Ovary (tissue), 9 donors: Measurements from ENCODE around the gene BCL11B. TPM values are rescaled to one million over a fixed set of nuclear protein-coding genes. Genes with fewer than 3 reads are reported as not detected.

Experiments used
- DNase-seq, 5 donors: peaks; one replicate each; pipeline ENCODE4 v3.0.0-alpha.2; 2019 to 2020
- H3K27ac ChIP-seq, 2 donors: fragments of 200-600 bp; one replicate each; pipeline versions ENCODE4 v1.5.1 to v1.8.0; 2019 to 2022
- H3K27me3 ChIP-seq: fragments of 200-600 bp; one replicate; pipeline ENCODE4 v1.8.0; 2022
- H3K36me3 ChIP-seq: fragments of 200-600 bp; sonication (generic); one replicate; pipeline ENCODE4 v1.5.1; 2019
- H3K4me1 ChIP-seq: one replicate; pipeline ENCODE4 v1.8.1; 2013; ENCODE audit warnings: mild to moderate bottlenecking, moderate library complexity; ENCODE audit not compliant: insufficient read depth
- H3K4me3 ChIP-seq: fragments of 200-600 bp; sonication (generic); one replicate; pipeline ENCODE4 v1.5.1; 2017
- H3K9me3 ChIP-seq, 2 donors: fragments of 200-600 bp in 1 of 2; sonication (generic) in 1 of 2; one replicate each; pipeline versions ENCODE4 v1.5.1 to v1.8.1; 2013 to 2019; ENCODE audit warnings: mild to moderate bottlenecking in 1 of 2, moderate library complexity in 1 of 2
- EP300 ChIP-seq: sonication (generic); formaldehyde crosslinking; IDR thresholded peaks from one replicate; pipeline ENCODE4 v1.6.1; 2017; ENCODE audit warnings: antibody characterized with exemption
- POLR2A ChIP-seq: fragments of 450-650 bp; IDR thresholded peaks from one replicate; pipeline ENCODE4 v1.6.1; 2017; ENCODE audit warnings: antibody characterized with exemption, mild to moderate bottlenecking, moderate library complexity
- WGBS, 3 donors: extraction: QIAGEN DNeasy Blood & Tissue Kit in 1 of 3; methylation state at CpG; one replicate each; pipeline versions ENCODE4 v1.1.5 to v1.1.7; 2013 to 2017; 5-methylcytosine and 5-hydroxymethylcytosine counted together
- intact Hi-C, 4 donors: fragments of 100-400 bp; cut with DNase I; formaldehyde crosslinking; loops; one replicate each; pipeline versions ENCODE4 v1.11.0 to v1.15.1; 2022 to 2023
- polyA plus RNA-seq, 2 donors: library from polyadenylated mRNA; stranded (reverse); fragments of 200-250 nt in 1 of 2; fragments of 350-450 nt in 1 of 2; fragmentation: Illumina TruSeq in 1 of 2; extraction: RNeasy Lipid Tissue Mini Kit (QIAGEN cat#74804) in 1 of 2; gene quantifications; one replicate each; pipeline ENCODE4 v1.2.3, GENCODE V29; 2013 to 2014
- total RNA-seq, 7 donors: library from RNA; depleted of rRNA in 2 of 7; stranded (reverse); fragments of >200 nt in 2 of 7; fragmentation: NEBNext Ultra II Directional in 3 of 7; extraction: Animal tissue kit (Norgen Biotek cat#: 25700) in 3 of 7; gene quantifications; one replicate each; pipeline versions ENCODE4 v1.1.0 to v1.2.4, GENCODE V29; 2016 to 2023
- TF ChIP-seq, protein P1 (sequence below), 3 donors: fragments of 450-650 bp in 2 of 3; fragments of 200-600 bp in 1 of 3; IDR thresholded peaks; one replicate each; pipeline versions ENCODE4 v1.5.1 to v1.8.0; 2016 to 2022; ENCODE audit warnings: antibody characterized with exemption in 3 of 3, mild to moderate bottlenecking in 1 of 3
- donor health status: DM: no; HTN: no; CAD: no; lungs with moderate emphysema.
- donor health status: DM: no; HTN: no; CAD: no.
- donor health status: Bipolar disorder and iron deficiency.
- donor health status: DM: yes; HTN: yes; CAD: no.
- donor health status: DM: no; HTN: no; CAD: no.
- donor health status: DM: yes; HTN: yes; CAD: no.

BCL11B gene
- total and polyA plus RNA-seq, 9 donors, result 0.08 to 0.84 (median 0.43) TPM

DNA sequence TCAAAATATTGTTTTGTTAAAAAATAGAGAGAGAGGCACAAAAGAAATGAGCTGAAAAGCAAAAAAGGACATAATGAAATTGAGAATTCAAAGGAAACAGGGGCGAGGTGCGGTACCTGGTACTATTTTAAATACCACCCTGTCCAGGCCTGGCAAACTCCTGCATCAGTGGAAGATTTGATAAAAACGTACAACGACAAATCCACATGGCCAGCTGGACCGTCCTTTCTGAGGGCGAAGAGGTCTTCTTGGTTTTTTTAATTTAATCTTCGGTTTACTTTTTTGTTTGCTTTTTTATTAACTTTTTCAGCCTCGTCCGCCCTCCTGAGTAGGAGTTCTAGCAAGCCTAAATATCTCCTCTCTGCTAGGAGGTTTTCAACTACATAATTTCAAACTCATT lies 11.9 kb downstream of the BCL11B start:
- Histone ChIP-seq H3K36me3 (no peaks in the 10 kb centered on the region), H3K4me3 (no peak overlapping the region), H3K9me3 (no peaks in the 10 kb centered on the region), H3K4me1 (no peaks in the 10 kb centered on the region), H3K27me3 (no peaks in the 10 kb centered on the region), H3K27ac (no peak overlapping the region)
- no peak for TF ChIP-seq POLR2A
- no peak for TF ChIP-seq EP300
- TF ChIP-seq, protein P1, sequence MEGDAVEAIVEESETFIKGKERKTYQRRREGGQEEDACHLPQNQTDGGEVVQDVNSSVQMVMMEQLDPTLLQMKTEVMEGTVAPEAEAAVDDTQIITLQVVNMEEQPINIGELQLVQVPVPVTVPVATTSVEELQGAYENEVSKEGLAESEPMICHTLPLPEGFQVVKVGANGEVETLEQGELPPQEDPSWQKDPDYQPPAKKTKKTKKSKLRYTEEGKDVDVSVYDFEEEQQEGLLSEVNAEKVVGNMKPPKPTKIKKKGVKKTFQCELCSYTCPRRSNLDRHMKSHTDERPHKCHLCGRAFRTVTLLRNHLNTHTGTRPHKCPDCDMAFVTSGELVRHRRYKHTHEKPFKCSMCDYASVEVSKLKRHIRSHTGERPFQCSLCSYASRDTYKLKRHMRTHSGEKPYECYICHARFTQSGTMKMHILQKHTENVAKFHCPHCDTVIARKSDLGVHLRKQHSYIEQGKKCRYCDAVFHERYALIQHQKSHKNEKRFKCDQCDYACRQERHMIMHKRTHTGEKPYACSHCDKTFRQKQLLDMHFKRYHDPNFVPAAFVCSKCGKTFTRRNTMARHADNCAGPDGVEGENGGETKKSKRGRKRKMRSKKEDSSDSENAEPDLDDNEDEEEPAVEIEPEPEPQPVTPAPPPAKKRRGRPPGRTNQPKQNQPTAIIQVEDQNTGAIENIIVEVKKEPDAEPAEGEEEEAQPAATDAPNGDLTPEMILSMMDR (IDR thresholded peaks at IDR 0.05), result no peak
- intact Hi-C loops, result no loop called here
- WGBS, 3 donors, result 70 to 77% (median 74%) methylated on average over 9 of the region's 9 CpGs
- no peak for DNase-seq

DNA sequence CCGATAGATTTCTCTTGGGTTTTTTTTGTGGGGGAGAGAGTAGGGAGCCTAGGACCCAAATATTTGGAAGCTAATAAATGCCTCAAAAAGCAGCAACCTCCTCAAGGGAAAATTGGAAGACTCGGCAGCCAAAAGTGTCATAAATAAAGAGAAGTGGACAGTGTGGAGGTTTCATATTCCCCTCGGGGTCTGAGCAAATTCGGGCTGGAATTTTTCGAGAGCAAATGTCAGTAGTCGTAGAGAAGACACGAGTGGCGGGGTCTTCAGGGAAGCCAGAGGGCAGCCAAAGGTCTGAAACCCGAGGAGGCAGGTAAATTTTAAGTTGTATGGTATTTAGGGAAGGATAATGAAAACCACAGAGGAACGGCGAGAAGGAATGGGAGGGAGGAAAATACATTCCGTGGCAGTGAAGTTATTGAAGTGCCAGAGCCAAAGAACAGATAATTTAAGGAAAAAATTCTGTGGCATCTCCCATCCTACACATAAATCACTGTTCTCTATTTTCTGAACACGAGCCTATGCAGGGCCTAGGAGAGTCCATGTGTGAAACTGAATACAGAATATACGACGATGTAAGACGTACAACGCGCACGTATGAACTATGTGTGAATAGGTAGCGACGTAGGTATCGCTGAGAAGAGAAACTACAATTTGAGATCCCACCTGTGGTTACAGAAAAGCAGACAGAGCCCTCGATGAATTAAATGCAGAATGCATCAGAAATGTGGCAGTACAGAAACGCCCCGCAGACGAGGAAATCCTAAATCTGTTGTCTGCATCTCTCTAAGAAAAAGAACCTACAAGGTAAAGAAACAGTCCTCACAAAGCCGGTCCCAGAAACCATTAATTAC lies 12.9 kb downstream of the BCL11B start:
- Histone ChIP-seq H3K27ac (no peak overlapping the region), H3K27me3 (no peaks in the 10 kb centered on the region), H3K4me3 (peak overlapping the region; percentile 21), H3K9me3 (no peaks in the 10 kb centered on the region), H3K4me1 (no peaks in the 10 kb centered on the region), H3K36me3 (no peaks in the 10 kb centered on the region)
- no peak for TF ChIP-seq POLR2A
- 43 to 47% (median 43%) methylated on average over 27 of the region's 27 CpGs for WGBS, 3 donors
- intact Hi-C loops, result no loop called here
- no peak for DNase-seq

DNA sequence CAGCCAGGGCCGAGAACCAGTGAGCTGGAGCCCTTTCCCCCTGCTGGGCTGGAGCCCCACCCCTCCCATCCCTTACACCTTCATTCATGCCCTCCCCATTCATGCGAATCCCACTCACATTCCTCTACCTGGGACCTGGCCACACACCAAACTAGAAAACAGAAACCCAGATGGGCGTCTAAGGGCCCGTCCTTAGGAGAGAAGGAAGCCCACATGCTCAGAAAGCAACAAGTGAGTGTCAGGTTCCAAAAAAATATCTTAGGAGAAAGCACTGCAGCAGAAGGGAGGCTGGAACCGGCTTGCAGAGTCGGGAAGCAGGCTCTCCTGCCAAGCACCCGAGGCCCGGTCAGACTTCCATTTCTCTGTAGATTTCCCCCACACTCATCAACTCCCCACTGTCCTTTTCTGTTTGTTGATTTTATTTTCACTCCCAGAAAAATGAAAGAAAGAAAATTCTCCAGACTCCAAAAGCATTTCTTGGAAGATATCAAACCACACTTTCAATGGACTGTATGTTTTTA lies 13.6 kb downstream of the BCL11B start:
- TF ChIP-seq, protein P1 (IDR thresholded peaks at IDR 0.05), result no peak
- TF ChIP-seq POLR2A, result no peak
- TF ChIP-seq EP300, result no peak
- H3K27me3 ChIP-seq, result no peaks in the 10 kb centered on the region
- peak overlapping the region; percentile 21 for H3K4me3 ChIP-seq
- WGBS, 3 donors, result 7 to 13% (median 8%) methylated on average over 8 of the region's 8 CpGs
- intact Hi-C loops, result no loop called here
- no peak for DNase-seq
- H3K9me3 ChIP-seq, result no peaks in the 10 kb centered on the region
- H3K4me1 ChIP-seq, result no peaks in the 10 kb centered on the region
- no peak overlapping the region for H3K27ac ChIP-seq
- H3K36me3 ChIP-seq, result no peaks in the 10 kb centered on the region

DNA sequence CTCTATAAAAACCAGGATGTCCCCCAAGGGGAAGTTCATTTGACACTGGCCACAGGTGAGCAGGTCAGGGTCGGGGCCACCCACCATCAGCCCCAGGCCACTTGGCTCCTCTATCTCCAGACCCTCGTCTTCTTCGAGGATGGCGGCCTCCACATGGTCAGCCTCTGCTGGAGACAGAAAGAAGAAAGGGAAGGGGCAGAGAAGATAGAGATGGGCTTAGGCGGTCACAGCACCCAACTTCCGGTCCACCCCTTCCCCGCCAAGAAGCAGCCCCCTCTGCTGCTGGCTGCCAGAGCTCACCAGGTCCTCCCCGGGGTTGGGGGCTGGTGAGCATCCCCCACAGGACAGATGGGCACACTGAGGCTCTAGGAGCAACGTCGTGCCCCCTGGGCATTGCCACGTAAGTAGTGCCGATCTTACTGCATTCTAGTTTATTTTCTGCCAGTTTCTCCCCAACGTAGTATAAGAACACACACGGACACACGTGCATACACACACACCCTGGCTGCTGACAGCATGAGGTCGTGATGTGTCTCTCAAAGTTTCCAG lies 14.2 kb downstream of the BCL11B start:
- H3K36me3 ChIP-seq, result no peaks in the 10 kb centered on the region
- no peak overlapping the region for H3K4me3 ChIP-seq
- H3K27me3 ChIP-seq, result no peaks in the 10 kb centered on the region
- TF ChIP-seq, protein P1 (IDR thresholded peaks at IDR 0.05), result no peak
- TF ChIP-seq POLR2A (no peak), EP300 (no peak)
- H3K9me3 ChIP-seq, result no peaks in the 10 kb centered on the region
- no peaks in the 10 kb centered on the region for H3K4me1 ChIP-seq
- DNase-seq, result no peak
- intact Hi-C loops, result no loop called here
- WGBS, 3 donors, result 66 to 68% (median 67%) methylated on average over 16 of the region's 16 CpGs
- no peak overlapping the region for H3K27ac ChIP-seq
